Measurements from ENCODE around the gene C19orf81.

The C19orf81 gene

GRCh38 chr19:50668416-50668815 lies 19.2 kb downstream of the C19orf81 start:
- Histone ChIP-seq H2BK5ac (ENCODE audit: low read depth, low read length, poor library complexity) (no peak overlapping the region), H3K23ac (ENCODE audit: low read length) (no peak overlapping the region), H3K79me1 (ENCODE audit: low read length) (no peaks in the 10 kb centered on the region), H3K4me1 (ENCODE audit: control insufficient read depth in 1 of 2, insufficient read depth in 2 of 2, low read length in 2 of 2) (no peaks in the 10 kb centered on the region), H3K4ac (ENCODE audit: low read depth, low read length) (no peak overlapping the region), H2BK12ac (ENCODE audit: low read length) (no peak overlapping the region), H2AFZ (ENCODE audit: insufficient read depth, low read length, poor library complexity) (no peak overlapping the region), H3K9ac (ENCODE audit: low read length) (no peak overlapping the region), H2AK5ac (ENCODE audit: low read length) (no peak overlapping the region), H3K18ac (ENCODE audit: low read length) (no peak overlapping the region), H3K14ac (ENCODE audit: low read length) (no peak overlapping the region), H4K91ac (ENCODE audit: low read depth, low read length) (no peak overlapping the region), H2BK120ac (ENCODE audit: insufficient read depth, low read length, poor library complexity) (no peak overlapping the region), H4K12ac (ENCODE audit: low read depth, low read length) (no peak overlapping the region), H3K9me3 (ENCODE audit: insufficient read depth, low read depth, low read length) (peaks cover 7% of the 10 kb centered on the region), H3K27ac (ENCODE audit: low read depth, low read length) (no peak overlapping the region), H3K79me2 (ENCODE audit: control insufficient read depth, insufficient read depth, low read length, poor library complexity) (no peaks in the 10 kb centered on the region), H3K36me3 (ENCODE audit: control insufficient read depth in 1 of 2, insufficient read depth in 2 of 2, low read length in 2 of 2) (no peaks in the 10 kb centered on the region), H4K8ac (ENCODE audit: low read depth, low read length) (no peak overlapping the region), H3K27me3 (ENCODE audit: insufficient read depth, low read length) (peaks cover 40% of the 10 kb centered on the region), H3K4me3 (ENCODE audit: low read depth, low read length) (no peak overlapping the region), H3K4me2 (ENCODE audit: low read length) (no peak overlapping the region)
- no peak for DNase-seq
- no CpG with 5 or more reads among the region's 49 CpGs for WGBS (ENCODE audit: extremely low coverage, insufficient coverage, insufficient read length)

- Histone ChIP-seq H3K4ac (ENCODE audit: low read depth, low read length) (no peak overlapping the region), H3K36me3 (ENCODE audit: control insufficient read depth in 1 of 2, insufficient read depth in 2 of 2, low read length in 2 of 2) (no peaks in the 10 kb centered on the region)
- WGBS (ENCODE audit: extremely low coverage, insufficient coverage, insufficient read length): no CpG with 5 or more reads among the region's 20 CpGs
Measured at GRCh38 chr19:50668879-50669278, 19.6 kb downstream of the C19orf81 start.

DNA sequence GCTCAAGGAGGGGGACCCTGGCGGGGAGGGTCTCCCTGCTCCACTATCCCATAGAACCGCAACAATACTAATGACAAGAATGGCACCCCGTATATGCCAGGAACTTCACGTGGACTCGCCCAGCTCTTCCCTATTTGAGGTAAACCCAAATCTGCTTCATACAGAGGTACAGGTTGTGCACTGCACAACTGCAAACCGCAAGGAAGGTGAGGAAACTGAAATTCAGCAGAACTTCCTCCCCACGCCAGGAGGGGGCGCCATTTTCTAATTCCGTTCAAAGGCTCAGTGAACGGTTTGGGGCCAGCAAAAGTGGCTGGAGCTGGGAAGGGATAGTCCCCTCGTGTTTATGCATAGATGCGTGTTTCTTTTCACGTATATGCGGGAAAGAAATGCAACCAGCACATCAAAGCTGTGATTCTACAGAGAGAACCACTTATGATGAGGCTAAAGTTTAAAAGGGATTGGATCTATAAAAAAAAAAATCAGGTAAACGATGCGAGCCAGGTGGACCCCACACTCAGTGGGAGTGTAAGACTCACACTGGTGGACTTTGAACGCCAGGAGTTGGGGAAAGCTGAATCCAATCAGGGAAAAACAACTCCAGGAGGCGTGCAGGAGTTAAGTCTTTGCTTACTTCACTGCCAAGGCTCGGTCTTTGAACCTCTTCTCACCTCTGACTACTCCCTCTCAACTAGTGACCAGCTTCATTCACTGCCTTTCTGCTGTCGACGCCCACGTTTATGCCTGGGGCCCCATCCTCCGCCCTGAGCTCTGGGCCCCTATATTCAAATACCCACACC lies 20.3 kb downstream of the C19orf81 start:
- H3K27ac ChIP-seq (ENCODE audit: low read depth, low read length): no peak overlapping the region
- H3K23ac ChIP-seq (ENCODE audit: low read length): no peak overlapping the region
- no peak overlapping the region for H2AK5ac ChIP-seq (ENCODE audit: low read length)
- no CpG with 5 or more reads among the region's 23 CpGs for WGBS (ENCODE audit: extremely low coverage, insufficient coverage, insufficient read length)
- H3K27me3 ChIP-seq (ENCODE audit: insufficient read depth, low read length): peaks cover 38% of the 10 kb centered on the region
- H4K8ac ChIP-seq (ENCODE audit: low read depth, low read length): no peak overlapping the region
- no peak overlapping the region for H3K4me2 ChIP-seq (ENCODE audit: low read length)
- H4K91ac ChIP-seq (ENCODE audit: low read depth, low read length): no peak overlapping the region
- no peak overlapping the region for H3K14ac ChIP-seq (ENCODE audit: low read length)
- H4K12ac ChIP-seq (ENCODE audit: low read depth, low read length): no peak overlapping the region
- H2BK12ac ChIP-seq (ENCODE audit: low read length): no peak overlapping the region
- H2BK120ac ChIP-seq (ENCODE audit: insufficient read depth, low read length, poor library complexity): no peak overlapping the region
- H3K9ac ChIP-seq (ENCODE audit: low read length): no peak overlapping the region
- H3K9me3 ChIP-seq (ENCODE audit: insufficient read depth, low read depth, low read length): peaks cover 4% of the 10 kb centered on the region
- no peak overlapping the region for H2BK5ac ChIP-seq (ENCODE audit: low read depth, low read length, poor library complexity)
- H2AFZ ChIP-seq (ENCODE audit: insufficient read depth, low read length, poor library complexity): no peak overlapping the region
- no peak overlapping the region for H3K18ac ChIP-seq (ENCODE audit: low read length)
- peak; percentile 15 to 69 for DNase-seq
- no peak overlapping the region for H3K4me3 ChIP-seq (ENCODE audit: low read depth, low read length)
- no peak overlapping the region for H3K4ac ChIP-seq (ENCODE audit: low read depth, low read length)
- H3K4me1 ChIP-seq (ENCODE audit: control insufficient read depth in 1 of 2, insufficient read depth in 2 of 2, low read length in 2 of 2): no peaks in the 10 kb centered on the region
- no peaks in the 10 kb centered on the region for H3K79me2 ChIP-seq (ENCODE audit: control insufficient read depth, insufficient read depth, low read length, poor library complexity)
- no peaks in the 10 kb centered on the region for H3K79me1 ChIP-seq (ENCODE audit: low read length)
- no peaks in the 10 kb centered on the region for H3K36me3 ChIP-seq (ENCODE audit: control insufficient read depth in 1 of 2, insufficient read depth in 2 of 2, low read length in 2 of 2)

More at GRCh38 chr19:50668879-50669278, 19.6 kb downstream of the C19orf81 start:
- no peak overlapping the region for H3K9ac ChIP-seq (ENCODE audit: low read length)
- peaks cover 6% of the 10 kb centered on the region for H3K9me3 ChIP-seq (ENCODE audit: insufficient read depth, low read depth, low read length)
- no peak overlapping the region for H3K23ac ChIP-seq (ENCODE audit: low read length)
- no peak overlapping the region for H3K14ac ChIP-seq (ENCODE audit: low read length)
- H3K18ac ChIP-seq (ENCODE audit: low read length): no peak overlapping the region
- H3K27me3 ChIP-seq (ENCODE audit: insufficient read depth, low read length): peaks cover 40% of the 10 kb centered on the region
- no peak overlapping the region for H2BK5ac ChIP-seq (ENCODE audit: low read depth, low read length, poor library complexity)
- no peak overlapping the region for H3K27ac ChIP-seq (ENCODE audit: low read depth, low read length)
- H2BK120ac ChIP-seq (ENCODE audit: insufficient read depth, low read length, poor library complexity): no peak overlapping the region
- no peak overlapping the region for H4K8ac ChIP-seq (ENCODE audit: low read depth, low read length)
- DNase-seq: no peak
- H4K12ac ChIP-seq (ENCODE audit: low read depth, low read length): no peak overlapping the region
- no peak overlapping the region for H3K4me3 ChIP-seq (ENCODE audit: low read depth, low read length)
- no peak overlapping the region for H2AFZ ChIP-seq (ENCODE audit: insufficient read depth, low read length, poor library complexity)
- no peak overlapping the region for H2BK12ac ChIP-seq (ENCODE audit: low read length)
- no peaks in the 10 kb centered on the region for H3K4me1 ChIP-seq (ENCODE audit: control insufficient read depth in 1 of 2, insufficient read depth in 2 of 2, low read length in 2 of 2)
- no peak overlapping the region for H4K91ac ChIP-seq (ENCODE audit: low read depth, low read length)
- H3K79me2 ChIP-seq (ENCODE audit: control insufficient read depth, insufficient read depth, low read length, poor library complexity): no peaks in the 10 kb centered on the region
- no peak overlapping the region for H2AK5ac ChIP-seq (ENCODE audit: low read length)
- H3K4me2 ChIP-seq (ENCODE audit: low read length): no peak overlapping the region
- H3K79me1 ChIP-seq (ENCODE audit: low read length): no peaks in the 10 kb centered on the region

DNA sequence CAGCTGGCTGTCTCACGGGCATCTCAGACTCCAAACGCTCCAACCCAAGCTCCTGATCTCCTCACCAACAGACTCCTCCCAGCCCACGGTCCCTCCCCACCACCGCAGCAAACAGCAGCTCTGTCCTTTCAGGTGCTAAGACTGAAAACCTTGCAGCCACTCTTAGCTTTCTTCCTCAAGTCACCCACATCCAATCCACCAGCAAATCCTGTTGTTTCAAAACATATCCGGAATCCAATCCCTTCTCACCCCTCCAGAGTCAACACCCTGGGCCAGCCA lies 20.8 kb downstream of the C19orf81 start:
- Histone ChIP-seq H3K79me1 (ENCODE audit: low read length) (no peaks in the 10 kb centered on the region), H3K36me3 (ENCODE audit: control insufficient read depth in 1 of 2, insufficient read depth in 2 of 2, low read length in 2 of 2) (no peaks in the 10 kb centered on the region), H3K27me3 (ENCODE audit: insufficient read depth, low read length) (peaks cover 37% of the 10 kb centered on the region), H3K18ac (ENCODE audit: low read length) (no peak overlapping the region), H2AFZ (ENCODE audit: insufficient read depth, low read length, poor library complexity) (no peak overlapping the region), H3K27ac (ENCODE audit: low read depth, low read length) (no peak overlapping the region), H3K4me2 (ENCODE audit: low read length) (no peak overlapping the region), H4K12ac (ENCODE audit: low read depth, low read length) (no peak overlapping the region), H3K79me2 (ENCODE audit: control insufficient read depth, insufficient read depth, low read length, poor library complexity) (no peaks in the 10 kb centered on the region), H3K9ac (ENCODE audit: low read length) (no peak overlapping the region), H3K4me3 (ENCODE audit: low read depth, low read length) (no peak overlapping the region), H3K4me1 (ENCODE audit: control insufficient read depth in 1 of 2, insufficient read depth in 2 of 2, low read length in 2 of 2) (no peaks in the 10 kb centered on the region), H2BK120ac (ENCODE audit: insufficient read depth, low read length, poor library complexity) (no peak overlapping the region), H3K14ac (ENCODE audit: low read length) (no peak overlapping the region), H3K9me3 (ENCODE audit: insufficient read depth, low read depth, low read length) (peaks cover 4% of the 10 kb centered on the region), H3K4ac (ENCODE audit: low read depth, low read length) (no peak overlapping the region), H3K23ac (ENCODE audit: low read length) (no peak overlapping the region), H2AK5ac (ENCODE audit: low read length) (no peak overlapping the region), H2BK5ac (ENCODE audit: low read depth, low read length, poor library complexity) (no peak overlapping the region), H4K8ac (ENCODE audit: low read depth, low read length) (no peak overlapping the region), H2BK12ac (ENCODE audit: low read length) (no peak overlapping the region), H4K91ac (ENCODE audit: low read depth, low read length) (no peak overlapping the region)
- WGBS (ENCODE audit: extremely low coverage, insufficient coverage, insufficient read length): no CpG with 5 or more reads among the region's 5 CpGs
- no peak for DNase-seq
